T-helper 1 cell treated with Interleukin-12 subunit alpha and Interleukin-12 subunit beta and Interleukin-4 antibody, amounts not matched to agents 30 μg/mL and 1 μg/mL, for 36 hours (primary cell): ENCODE results near the gene LMX1B.
"Not testable (repeated sequence)": the region's sequence is repeated elsewhere in the genome, so short reads cannot be mapped to it uniquely, and the experiment has no call there.

Source experiments
- H3K27ac Mint-ChIP-seq: one replicate; pipeline ENCODE4 v1.8.0; 2021; ENCODE audit warnings: mild to moderate bottlenecking, mixed read lengths
- H3K27me3 Mint-ChIP-seq: one replicate; pipeline ENCODE4 v1.8.0; 2021; ENCODE audit warnings: low read depth, mixed read lengths
- H3K36me3 Mint-ChIP-seq: one replicate; pipeline ENCODE4 v1.8.0; 2021; ENCODE audit warnings: low read depth, mixed read lengths
- H3K4me1 Mint-ChIP-seq: one replicate; pipeline ENCODE4 v1.8.0; 2021; ENCODE audit warnings: low read depth, mixed read lengths
- H3K4me3 Mint-ChIP-seq: one replicate; pipeline ENCODE4 v1.8.0; 2021; ENCODE audit warnings: mild to moderate bottlenecking, moderate library complexity, mixed read lengths
- H3K9me3 Mint-ChIP-seq: one replicate; pipeline ENCODE4 v1.8.0; 2021; ENCODE audit warnings: mixed read lengths

Gene LMX1B

GRCh38 chr9:126707712-126708111, 94.0 kb downstream of the LMX1B start:
- not testable (repeated sequence) for H3K4me3 Mint-ChIP-seq, H3K27ac Mint-ChIP-seq, H3K36me3 Mint-ChIP-seq, H3K9me3 Mint-ChIP-seq
- peaks cover 17% of the 10 kb centered on the region for H3K4me1 Mint-ChIP-seq
- peaks cover 19% of the 10 kb centered on the region for H3K27me3 Mint-ChIP-seq

GRCh38 chr9:126708178-126708577, 94.5 kb downstream of the LMX1B start:
- Mint-ChIP-seq H3K27ac (no peak overlapping the region), H3K27me3 (peaks cover 19% of the 10 kb centered on the region), H3K36me3 (no peaks in the 10 kb centered on the region), H3K4me1 (peaks cover 17% of the 10 kb centered on the region), H3K9me3 (no peaks in the 10 kb centered on the region), H3K4me3 (no peak overlapping the region)

- H3K4me3 Mint-ChIP-seq = no peak overlapping the region
- no peaks in the 10 kb centered on the region for H3K9me3 Mint-ChIP-seq
- H3K27me3 Mint-ChIP-seq = peaks cover 19% of the 10 kb centered on the region
- no peaks in the 10 kb centered on the region for H3K36me3 Mint-ChIP-seq
- peaks cover 17% of the 10 kb centered on the region for H3K4me1 Mint-ChIP-seq
- H3K27ac Mint-ChIP-seq = no peak overlapping the region
Observed at GRCh38 chr9:126709241-126709640, 95.5 kb downstream of the LMX1B start.

GRCh38 chr9:126715382-126715781, 101.7 kb downstream of the LMX1B start:
- H3K36me3 Mint-ChIP-seq = no peaks in the 10 kb centered on the region
- peaks cover 27% of the 10 kb centered on the region for H3K27me3 Mint-ChIP-seq
- peak overlapping the region; percentile 18 for H3K27ac Mint-ChIP-seq
- no peak overlapping the region for H3K4me3 Mint-ChIP-seq
- H3K4me1 Mint-ChIP-seq = peaks cover 13% of the 10 kb centered on the region
- no peaks in the 10 kb centered on the region for H3K9me3 Mint-ChIP-seq

- peaks cover 24% of the 10 kb centered on the region for H3K4me1 Mint-ChIP-seq
- not testable (repeated sequence) for H3K27ac Mint-ChIP-seq, H3K9me3 Mint-ChIP-seq, H3K36me3 Mint-ChIP-seq, H3K4me3 Mint-ChIP-seq
- H3K27me3 Mint-ChIP-seq = peaks cover 23% of the 10 kb centered on the region
Observed at GRCh38 chr9:126717441-126717840, 103.7 kb downstream of the LMX1B start.

- Mint-ChIP-seq H3K36me3 (peaks cover 2% of the 10 kb centered on the region), H3K27me3 (peaks cover 21% of the 10 kb centered on the region), H3K27ac (peak overlapping the region; percentile 89), H3K9me3 (no peaks in the 10 kb centered on the region), H3K4me1 (peaks cover 33% of the 10 kb centered on the region), H3K4me3 (peak overlapping the region; percentile 63)
Observed at GRCh38 chr9:126719618-126720031, 105.9 kb downstream of the LMX1B start.

- no peaks in the 10 kb centered on the region for H3K9me3 Mint-ChIP-seq
- H3K36me3 Mint-ChIP-seq = peaks cover 2% of the 10 kb centered on the region
- H3K27ac Mint-ChIP-seq = peak overlapping the region; percentile 89
- peak overlapping the region; percentile 63 for H3K4me3 Mint-ChIP-seq
- peaks cover 17% of the 10 kb centered on the region for H3K27me3 Mint-ChIP-seq
- H3K4me1 Mint-ChIP-seq = peaks cover 33% of the 10 kb centered on the region
Observed at GRCh38 chr9:126720036-126720435, 106.3 kb downstream of the LMX1B start.

- Mint-ChIP-seq H3K36me3 (peaks cover 2% of the 10 kb centered on the region), H3K4me3 (peak overlapping the region; percentile 63), H3K4me1 (peaks cover 33% of the 10 kb centered on the region), H3K27me3 (peaks cover 15% of the 10 kb centered on the region), H3K27ac (peak overlapping the region; percentile 64), H3K9me3 (no peaks in the 10 kb centered on the region)
Observed at GRCh38 chr9:126720661-126721563, 107.2 kb downstream of the LMX1B start.

- Mint-ChIP-seq H3K36me3 (peaks cover 2% of the 10 kb centered on the region), H3K4me3 (peak overlapping the region; percentile 75), H3K4me1 (peaks cover 33% of the 10 kb centered on the region), H3K9me3 (no peaks in the 10 kb centered on the region), H3K27ac (peak overlapping the region; percentile 81), H3K27me3 (peaks cover 16% of the 10 kb centered on the region)
Observed at GRCh38 chr9:126721564-126721981, 107.8 kb downstream of the LMX1B start.

- Mint-ChIP-seq H3K36me3 (peaks cover 2% of the 10 kb centered on the region), H3K4me3 (peak overlapping the region; percentile 75), H3K4me1 (peaks cover 33% of the 10 kb centered on the region), H3K27me3 (peaks cover 13% of the 10 kb centered on the region), H3K9me3 (no peaks in the 10 kb centered on the region), H3K27ac (peak overlapping the region; percentile 81)
Observed at GRCh38 chr9:126722252-126722921, 108.7 kb downstream of the LMX1B start.

- H3K4me1 Mint-ChIP-seq = peaks cover 33% of the 10 kb centered on the region
- peak overlapping the region; percentile 94 for H3K27ac Mint-ChIP-seq
- no peaks in the 10 kb centered on the region for H3K9me3 Mint-ChIP-seq
- peaks cover 12% of the 10 kb centered on the region for H3K27me3 Mint-ChIP-seq
- H3K4me3 Mint-ChIP-seq = peak overlapping the region; percentile 82
- H3K36me3 Mint-ChIP-seq = peaks cover 2% of the 10 kb centered on the region
Observed at GRCh38 chr9:126722922-126723806, 109.4 kb downstream of the LMX1B start.

- Mint-ChIP-seq H3K27ac (peak overlapping the region; percentile 94), H3K36me3 (peaks cover 2% of the 10 kb centered on the region), H3K9me3 (no peaks in the 10 kb centered on the region), H3K4me3 (peak overlapping the region; percentile 82), H3K27me3 (peaks cover 12% of the 10 kb centered on the region), H3K4me1 (peaks cover 33% of the 10 kb centered on the region)
Observed at GRCh38 chr9:126723807-126724172, 110.1 kb downstream of the LMX1B start.

GRCh38 chr9:126724226-126724625, 110.5 kb downstream of the LMX1B start:
- H3K4me3 Mint-ChIP-seq = peak overlapping the region; percentile 82
- H3K27ac Mint-ChIP-seq = peak overlapping the region; percentile 94
- peaks cover 15% of the 10 kb centered on the region for H3K27me3 Mint-ChIP-seq
- H3K9me3 Mint-ChIP-seq = no peaks in the 10 kb centered on the region
- peaks cover 31% of the 10 kb centered on the region for H3K4me1 Mint-ChIP-seq
- H3K36me3 Mint-ChIP-seq = peaks cover 2% of the 10 kb centered on the region

GRCh38 chr9:126725485-126725884, 111.8 kb downstream of the LMX1B start:
- H3K27ac Mint-ChIP-seq, H3K4me3 Mint-ChIP-seq, H3K9me3 Mint-ChIP-seq, H3K36me3 Mint-ChIP-seq: not testable (repeated sequence)
- Mint-ChIP-seq H3K4me1 (peaks cover 20% of the 10 kb centered on the region), H3K27me3 (peaks cover 15% of the 10 kb centered on the region)
